IMR-90 (cell line): ENCODE results near the gene SPDYE2B. TPM values are rescaled to one million over a fixed set of nuclear protein-coding genes. Genes with fewer than 3 reads are reported as not detected.
"Not testable (repeated sequence)": the region's sequence is repeated elsewhere in the genome, so short reads cannot be mapped to it uniquely, and the experiment has no call there.

Source experiments
- ATAC-seq: fragments of 200-7000 bp; cut with Tn5 transposase; 2 replicates; pipeline ENCODE4 v1.9.1; 2020; ENCODE audit warnings: low read depth, mild to moderate bottlenecking, moderate library complexity
- BruUV-seq: library from RNA; stranded (reverse); fragments of 400-500 nt; replicated peaks from 2 replicates; lab custom pipeline; 2021; lab: Mats Ljungman, UMichigan
- CTCF ChIA-PET: fragments of 300-600 bp; formaldehyde crosslinking; extraction: SDS; loops from one replicate; lab custom pipeline; 2021; ENCODE audit warnings: antibody characterized with exemption; lab: Yijun Ruan, JAX
- POLR2A ChIA-PET: fragments of 300-600 bp; sonication (Branson Sonifier 250); formaldehyde crosslinking; loops from one replicate; lab custom pipeline; 2022; ENCODE audit warnings: antibody characterized with exemption; ENCODE audit not compliant: unreplicated experiment; lab: Charles Lee
- DNase-seq: peaks from one replicate; pipeline ENCODE4 v3.0.0; 2013
- H2AFZ ChIP-seq: replicated peaks from 2 replicates; pipeline ENCODE3; 2013; ENCODE audit warnings: low read length, mild to moderate bottlenecking; ENCODE audit not compliant: poor library complexity
- H2AK5ac ChIP-seq: 2 replicates; pipeline ENCODE4 v1.6.1; 2013; ENCODE audit warnings: low read depth, low read length, inconsistent platforms
- H2AK9ac ChIP-seq: replicated peaks from 2 replicates; pipeline ENCODE3; 2013; ENCODE audit warnings: mild to moderate bottlenecking, low read depth, low read length, moderate library complexity; ENCODE audit not compliant: poor library complexity
- H2BK120ac ChIP-seq: 2 replicates; pipeline ENCODE4 v1.6.1; 2013; ENCODE audit warnings: low read depth, low read length, inconsistent platforms
- H2BK15ac ChIP-seq: 3 replicates; pipeline ENCODE4 v1.6.1; 2013; ENCODE audit warnings: low read depth, low read length, inconsistent platforms
- H2BK20ac ChIP-seq: 2 replicates; pipeline ENCODE4 v1.6.1; 2013; ENCODE audit warnings: low read depth, mild to moderate bottlenecking, inconsistent platforms, low read length, moderate library complexity
- H2BK5ac ChIP-seq: 2 replicates; pipeline ENCODE4 v1.6.1; 2013; ENCODE audit warnings: mild to moderate bottlenecking, low read depth, low read length, inconsistent platforms; ENCODE audit not compliant: poor library complexity, severe bottlenecking
- H3K14ac ChIP-seq: replicated peaks from 2 replicates; pipeline ENCODE4 v1.6.1; 2013; ENCODE audit warnings: low read depth, low read length, inconsistent platforms
- H3K18ac ChIP-seq: 2 replicates; pipeline ENCODE4 v1.6.1; 2013; ENCODE audit warnings: low read depth, low read length, control low read depth
- H3K23ac ChIP-seq: 2 replicates; pipeline ENCODE4 v1.6.1; 2013; ENCODE audit warnings: low read depth, low read length, inconsistent platforms
- H3K27ac ChIP-seq: 2 replicates; pipeline ENCODE4 v1.5.1; 2013; ENCODE audit warnings: mild to moderate bottlenecking, control low read depth, low read length; ENCODE audit not compliant: insufficient read depth
- H3K27me3 ChIP-seq: 2 replicates; pipeline ENCODE4 v1.6.1; 2013; ENCODE audit warnings: low read length; ENCODE audit not compliant: control insufficient read depth, insufficient read depth
- H3K36me3 ChIP-seq: 2 replicates; pipeline ENCODE4 v1.6.1; 2013; ENCODE audit warnings: low read length, mixed read lengths; ENCODE audit not compliant: control insufficient read depth, insufficient read depth
- H3K4ac ChIP-seq: 2 replicates; pipeline ENCODE4 v1.6.1; 2013; ENCODE audit warnings: low read depth, low read length, inconsistent platforms
- H3K4me1 ChIP-seq: 2 replicates; pipeline ENCODE4 v1.6.1; 2013; ENCODE audit warnings: low read length, mixed read lengths; ENCODE audit not compliant: control insufficient read depth, insufficient read depth
- H3K4me2 ChIP-seq: 2 replicates; pipeline ENCODE4 v1.6.1; 2013; ENCODE audit warnings: low read depth, mild to moderate bottlenecking, control low read depth, low read length, moderate library complexity
- H3K4me3 ChIP-seq: 2 replicates; pipeline ENCODE4 v1.5.1; 2013; ENCODE audit warnings: low read depth, mild to moderate bottlenecking, control low read depth, low read length, moderate library complexity; ENCODE audit not compliant: insufficient read depth
- H3K56ac ChIP-seq: 2 replicates; pipeline ENCODE4 v1.6.1; 2013; ENCODE audit warnings: low read length, inconsistent platforms; ENCODE audit not compliant: insufficient read depth; ENCODE audit errors: extremely low read depth
- H3K79me1 ChIP-seq, 2 experiments: 2 replicates each; pipeline ENCODE4 v1.6.1; 2013; ENCODE audit warnings: low read length in 2 of 2, inconsistent platforms in 1 of 2, low read depth in 1 of 2
- H3K9ac ChIP-seq: 2 replicates; pipeline ENCODE4 v1.6.1; 2013; ENCODE audit warnings: low read depth, low read length, control low read depth
- H3K9me1 ChIP-seq: 2 replicates; pipeline ENCODE4 v1.6.1; 2013; ENCODE audit warnings: low read length, inconsistent platforms; ENCODE audit not compliant: insufficient read depth
- H3K9me3 ChIP-seq: 2 replicates; pipeline ENCODE4 v1.6.1; 2013; ENCODE audit warnings: low read length; ENCODE audit not compliant: control insufficient read depth, insufficient read depth
- H4K20me1 ChIP-seq: 2 replicates; pipeline ENCODE4 v1.6.1; 2013; ENCODE audit warnings: low read length, inconsistent platforms; ENCODE audit not compliant: insufficient read depth
- H4K5ac ChIP-seq: 2 replicates; pipeline ENCODE4 v1.6.1; 2013; ENCODE audit warnings: mild to moderate bottlenecking, low read depth, low read length, control low read depth
- H4K8ac ChIP-seq, 2 experiments: 2 replicates each; pipeline ENCODE4 v1.6.1; 2013; ENCODE audit warnings: low read depth in 2 of 2, low read length in 2 of 2, control low read depth in 1 of 2, inconsistent platforms in 1 of 2
- H4K91ac ChIP-seq: 2 replicates; pipeline ENCODE4 v1.6.1; 2013; ENCODE audit warnings: low read depth, low read length, inconsistent platforms; ENCODE audit not compliant: insufficient read depth
- WGBS, 2 experiments: methylation state at CpG; one replicate each; pipeline versions ENCODE4 v1.1.5 to v1.1.7; 2013; ENCODE audit warnings: missing lambda C conversion rate in 2 of 2; ENCODE audit not compliant: insufficient read length in 1 of 2; ENCODE audit errors: extremely low coverage in 2 of 2; 5-methylcytosine and 5-hydroxymethylcytosine counted together
- dilution Hi-C: fragments of 300-500 bp; cut with HindIII; formaldehyde crosslinking; loops from one replicate; pipeline ENCODE4 v1.14.3; 2018; ENCODE audit warnings: low sequenced_read_pairs; ENCODE audit not compliant: unreplicated experiment
- in situ Hi-C: fragments of 300-500 bp; cut with MboI; formaldehyde crosslinking; loops from 3 replicates; pipeline ENCODE4 v1.14.3; 2019; ENCODE audit warnings: low sequenced_read_pairs, inconsistent platforms, mixed read lengths
- intact Hi-C: fragments of 100-400 bp; cut with micrococcal nuclease; formaldehyde crosslinking; loops from 2 replicates; pipeline ENCODE4 v1.10.0; 2022
- polyA plus RNA-seq, 3 experiments: library from polyadenylated mRNA; depleted of rRNA; stranded (reverse); fragments of >200 nt; gene quantifications; 2 replicates each; pipeline ENCODE4 v1.2.3, GENCODE V29; 2012; ENCODE audit warnings: low replicate concordance in 1 of 3
- total RNA-seq: library from RNA; depleted of rRNA; stranded (reverse); fragments of >200 nt; gene quantifications from 2 replicates; pipeline ENCODE4 v1.2.3, GENCODE V29; 2012

SPDYE2B gene
- total and polyA plus RNA-seq, 2 of the 4 experiments (the other 2 are of a cell fraction): not detected

- H3K23ac ChIP-seq, H2BK15ac ChIP-seq, BruUV-seq, H3K4me2 ChIP-seq, H3K4me3 ChIP-seq, H2AK9ac ChIP-seq, H3K36me3 ChIP-seq, H3K14ac ChIP-seq, H4K20me1 ChIP-seq, H3K9me1 ChIP-seq, intact Hi-C loops, H3K27me3 ChIP-seq, CTCF ChIA-PET, in situ Hi-C loops, H3K56ac ChIP-seq, H4K91ac ChIP-seq, H3K9me3 ChIP-seq, H2BK120ac ChIP-seq, H2BK5ac ChIP-seq, H2AK5ac ChIP-seq, H4K5ac ChIP-seq, DNase-seq, H2AFZ ChIP-seq, dilution Hi-C loops, ATAC-seq, H3K4ac ChIP-seq, H3K79me1 ChIP-seq, POLR2A ChIA-PET, H2BK20ac ChIP-seq, H3K9ac ChIP-seq, H4K8ac ChIP-seq, H3K27ac ChIP-seq, H3K18ac ChIP-seq, H3K4me1 ChIP-seq: not testable (repeated sequence)
- WGBS, 2 experiments: no CpG with 5 or more reads among the region's 3 CpGs
Measured at GRCh38 chr7:102614873-102615272, 35.2 kb upstream of the SPDYE2B start.

GRCh38 chr7:102615930-102616329 lies 34.2 kb upstream of the SPDYE2B start:
- in situ Hi-C loops, H3K4me3 ChIP-seq, H3K4me1 ChIP-seq, H3K9me1 ChIP-seq, H3K36me3 ChIP-seq, H3K23ac ChIP-seq, H2BK20ac ChIP-seq, H2AK9ac ChIP-seq, H3K79me1 ChIP-seq, H2BK5ac ChIP-seq, H3K14ac ChIP-seq, dilution Hi-C loops, BruUV-seq, H3K4me2 ChIP-seq, H4K8ac ChIP-seq, POLR2A ChIA-PET, DNase-seq, H2BK120ac ChIP-seq, H2BK15ac ChIP-seq, intact Hi-C loops, H3K18ac ChIP-seq, H3K27ac ChIP-seq, ATAC-seq, H4K91ac ChIP-seq, CTCF ChIA-PET, H3K27me3 ChIP-seq, H3K56ac ChIP-seq, H2AFZ ChIP-seq, H2AK5ac ChIP-seq, H3K9ac ChIP-seq, H3K4ac ChIP-seq, H3K9me3 ChIP-seq, H4K20me1 ChIP-seq, H4K5ac ChIP-seq: not testable (repeated sequence)
- WGBS, 2 experiments: no CpG with 5 or more reads among the region's 10 CpGs
